GM19240 (cell line): Measurements from ENCODE around the gene POT1.

ENCODE experiments used
- DNase-seq: peaks from one replicate; pipeline ENCODE4 v3.0.0; 2011; ENCODE audit warnings: low spot score; ENCODE audit not compliant: insufficient read length

POT1 gene

GRCh38 chr7:124775422-124775821 lies 154.2 kb downstream of the POT1 start:
- no peak for DNase-seq

- no peak for DNase-seq
Measured at GRCh38 chr7:124773938-124774337, 155.7 kb downstream of the POT1 start.

GRCh38 chr7:124773339-124773738 lies 156.3 kb downstream of the POT1 start:
- no peak for DNase-seq
